ENCODE measurements around the gene IL12RB2.

The IL12RB2 gene

DNA sequence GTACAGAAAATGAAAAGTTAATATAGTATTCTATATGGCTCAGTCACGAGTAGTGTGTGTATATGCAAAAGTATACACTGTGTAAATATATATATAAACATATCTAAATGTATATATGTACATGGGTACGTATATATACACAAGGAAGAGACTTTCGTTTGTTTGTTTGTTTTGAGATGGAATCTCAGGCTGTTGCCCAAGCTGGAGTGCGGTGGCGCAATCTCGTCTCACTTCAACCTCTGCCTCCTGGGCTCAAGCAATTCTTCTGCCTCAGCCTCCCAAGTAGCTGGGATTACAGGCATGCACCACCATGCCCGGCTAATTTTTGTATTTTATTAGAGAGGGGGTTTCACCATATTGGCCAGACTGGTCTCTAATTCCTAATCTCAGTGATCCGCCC lies 16.4 kb downstream of the IL12RB2 start:
- H3K4me1 ChIP-seq, result no peaks in the 10 kb centered on the region

DNA sequence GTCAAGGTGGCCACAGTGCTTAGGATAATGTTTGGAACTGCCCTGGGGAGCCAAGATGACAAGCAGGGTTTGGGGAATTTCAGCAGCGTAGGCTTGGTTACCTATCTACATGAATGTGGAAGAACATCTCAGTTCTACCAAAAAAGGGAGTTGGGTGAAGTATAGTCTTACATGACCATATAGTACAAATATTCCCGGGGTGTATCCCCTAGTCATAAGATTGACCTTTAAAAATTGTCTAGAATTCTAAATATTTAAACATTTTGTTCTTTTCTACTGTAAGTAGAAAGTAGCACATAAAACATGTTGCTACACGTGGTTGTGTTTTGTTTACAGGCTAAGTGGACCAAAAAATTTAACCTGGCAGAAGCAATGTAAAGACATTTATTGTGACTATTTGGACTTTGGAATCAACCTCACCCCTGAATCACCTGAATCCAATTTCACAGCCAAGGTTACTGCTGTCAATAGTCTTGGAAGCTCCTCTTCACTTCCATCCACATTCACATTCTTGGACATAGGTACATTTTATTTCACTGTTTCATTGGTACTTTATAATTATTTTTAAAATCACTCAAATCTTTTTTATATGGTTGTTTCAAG lies 20.3 kb downstream of the IL12RB2 start:
- Histone ChIP-seq H3K79me2 (no peaks in the 10 kb centered on the region), H3K4me1 (no peaks in the 10 kb centered on the region), H3K27me3 (ENCODE audit: control insufficient read depth, insufficient read depth, low read length) (no peaks in the 10 kb centered on the region), H3K27ac (no peak overlapping the region), H3K9ac (no peak overlapping the region), H2AFZ (no peak overlapping the region), H3K36me3 (ENCODE audit: control insufficient read depth, insufficient read depth, low read length) (no peaks in the 10 kb centered on the region), H3K9me3 (ENCODE audit: control insufficient read depth, low read length) (no peaks in the 10 kb centered on the region), H3K4me3 (ENCODE audit: low read depth, low read length) (no peak overlapping the region), H3K4me2 (ENCODE audit: low read length) (no peak overlapping the region)
- TF ChIP-seq, protein P1, sequence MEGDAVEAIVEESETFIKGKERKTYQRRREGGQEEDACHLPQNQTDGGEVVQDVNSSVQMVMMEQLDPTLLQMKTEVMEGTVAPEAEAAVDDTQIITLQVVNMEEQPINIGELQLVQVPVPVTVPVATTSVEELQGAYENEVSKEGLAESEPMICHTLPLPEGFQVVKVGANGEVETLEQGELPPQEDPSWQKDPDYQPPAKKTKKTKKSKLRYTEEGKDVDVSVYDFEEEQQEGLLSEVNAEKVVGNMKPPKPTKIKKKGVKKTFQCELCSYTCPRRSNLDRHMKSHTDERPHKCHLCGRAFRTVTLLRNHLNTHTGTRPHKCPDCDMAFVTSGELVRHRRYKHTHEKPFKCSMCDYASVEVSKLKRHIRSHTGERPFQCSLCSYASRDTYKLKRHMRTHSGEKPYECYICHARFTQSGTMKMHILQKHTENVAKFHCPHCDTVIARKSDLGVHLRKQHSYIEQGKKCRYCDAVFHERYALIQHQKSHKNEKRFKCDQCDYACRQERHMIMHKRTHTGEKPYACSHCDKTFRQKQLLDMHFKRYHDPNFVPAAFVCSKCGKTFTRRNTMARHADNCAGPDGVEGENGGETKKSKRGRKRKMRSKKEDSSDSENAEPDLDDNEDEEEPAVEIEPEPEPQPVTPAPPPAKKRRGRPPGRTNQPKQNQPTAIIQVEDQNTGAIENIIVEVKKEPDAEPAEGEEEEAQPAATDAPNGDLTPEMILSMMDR (IDR thresholded peaks at IDR 0.05), result no peak

More for the DNA sequence above, 16.4 kb downstream of the IL12RB2 start:
- Histone ChIP-seq H3K4me2 (ENCODE audit: low read length) (no peak overlapping the region), H2AFZ (no peak overlapping the region), H3K9me3 (ENCODE audit: control insufficient read depth, low read length) (no peaks in the 10 kb centered on the region), H3K27ac (no peak overlapping the region), H3K79me2 (no peaks in the 10 kb centered on the region), H3K4me3 (ENCODE audit: low read depth, low read length) (no peak overlapping the region), H3K27me3 (ENCODE audit: control insufficient read depth, insufficient read depth, low read length) (no peaks in the 10 kb centered on the region), H3K9ac (no peak overlapping the region), H3K36me3 (ENCODE audit: control insufficient read depth, insufficient read depth, low read length) (no peaks in the 10 kb centered on the region)
- TF ChIP-seq, protein P1 (IDR thresholded peaks at IDR 0.05), result no peak

DNA sequence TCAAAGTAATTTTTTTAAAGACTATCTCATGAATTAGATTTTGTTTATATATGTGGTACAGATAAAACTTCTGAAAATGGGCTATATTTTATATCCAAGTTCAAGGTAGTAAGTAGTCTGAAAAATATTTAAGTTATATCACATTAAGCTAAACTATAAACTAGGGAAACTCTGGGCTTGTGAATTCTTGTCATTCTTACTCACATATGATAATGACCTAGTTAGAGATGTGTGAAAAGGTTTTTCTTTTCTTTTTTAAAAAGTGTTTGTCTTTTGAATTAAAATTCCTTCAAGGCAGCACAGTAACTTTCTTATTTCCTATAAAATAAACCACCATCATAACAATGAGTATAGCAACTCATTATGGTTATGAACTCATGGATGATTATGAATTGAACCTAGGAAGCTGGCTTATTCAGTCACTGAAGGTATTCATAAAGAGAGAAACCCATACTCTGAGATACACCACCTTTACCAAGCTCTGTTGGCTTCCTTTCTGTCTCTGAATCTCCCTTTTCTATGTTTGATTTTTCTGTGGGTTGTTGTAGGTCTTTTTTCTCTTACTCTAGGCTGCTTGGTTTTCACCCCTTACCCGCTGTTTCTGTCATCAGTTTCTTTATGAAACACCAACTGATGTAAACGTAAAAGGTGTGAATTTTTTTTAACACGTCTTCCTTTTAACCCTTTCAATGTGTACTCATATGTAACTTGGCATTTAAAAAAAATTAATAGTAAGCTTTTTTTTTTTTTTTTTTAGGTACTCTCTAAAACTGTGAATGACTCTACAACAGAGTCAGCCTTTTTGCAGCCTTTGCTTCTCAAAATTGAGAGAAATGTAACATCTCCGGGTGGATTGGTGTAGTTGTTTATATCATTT lies 25.2 kb downstream of the IL12RB2 start:
- H3K79me2 ChIP-seq, result no peaks in the 10 kb centered on the region
- H3K36me3 ChIP-seq (ENCODE audit: control insufficient read depth, insufficient read depth, low read length), result no peaks in the 10 kb centered on the region
- H3K4me1 ChIP-seq, result peaks cover 3% of the 10 kb centered on the region
- H3K9me3 ChIP-seq (ENCODE audit: control insufficient read depth, low read length), result no peaks in the 10 kb centered on the region
- no peak overlapping the region for H3K9ac ChIP-seq
- H3K4me3 ChIP-seq (ENCODE audit: low read depth, low read length), result no peak overlapping the region
- no peak overlapping the region for H3K27ac ChIP-seq
- no peaks in the 10 kb centered on the region for H3K27me3 ChIP-seq (ENCODE audit: control insufficient read depth, insufficient read depth, low read length)
- no peak overlapping the region for H3K4me2 ChIP-seq (ENCODE audit: low read length)
- no peak overlapping the region for H2AFZ ChIP-seq
- TF ChIP-seq, protein P1 (IDR thresholded peaks at IDR 0.05), result no peak

DNA sequence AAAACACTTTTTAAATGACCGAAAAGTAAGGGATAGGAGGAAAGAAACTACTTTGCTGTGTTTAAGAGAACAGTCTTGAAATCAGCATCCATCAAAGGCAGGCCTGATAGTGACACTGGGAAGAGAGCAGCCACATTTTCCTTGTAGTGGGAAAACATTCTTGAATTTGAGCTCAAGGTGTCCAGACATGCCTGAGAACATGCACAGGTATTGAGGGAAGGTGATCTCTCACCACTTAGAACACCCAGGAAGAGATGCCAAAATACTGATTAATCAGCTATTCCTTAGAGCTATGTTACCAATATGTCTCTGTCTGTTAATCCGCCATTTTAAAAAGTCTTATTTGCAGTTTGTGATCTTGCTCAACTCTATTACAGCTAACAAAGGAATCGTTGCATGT lies 25.9 kb downstream of the IL12RB2 start:
- H2AFZ ChIP-seq, result no peak overlapping the region
- no peaks in the 10 kb centered on the region for H3K79me2 ChIP-seq
- no peak overlapping the region for H3K9ac ChIP-seq
- peaks cover 3% of the 10 kb centered on the region for H3K4me1 ChIP-seq
- H3K27me3 ChIP-seq (ENCODE audit: control insufficient read depth, insufficient read depth, low read length), result no peaks in the 10 kb centered on the region
- no peaks in the 10 kb centered on the region for H3K9me3 ChIP-seq (ENCODE audit: control insufficient read depth, low read length)
- no peaks in the 10 kb centered on the region for H3K36me3 ChIP-seq (ENCODE audit: control insufficient read depth, insufficient read depth, low read length)
- H3K4me3 ChIP-seq (ENCODE audit: low read depth, low read length), result no peak overlapping the region
- H3K27ac ChIP-seq, result no peak overlapping the region
- TF ChIP-seq, protein P1 (IDR thresholded peaks at IDR 0.05), result no peak
- no peak overlapping the region for H3K4me2 ChIP-seq (ENCODE audit: low read length)

Measured in parathyroid adenoma (tissue), 2 donors.